Neural cell (in vitro differentiated cells): ENCODE measurements around the gene TRAPPC2B.

Source experiments
- EP300 ChIP-seq: fragments of 450-650 bp; conservative IDR thresholded peaks from 2 replicates; pipeline ENCODE4 v1.6.1; 2014; ENCODE audit warnings: antibody characterized with exemption, mild to moderate bottlenecking, moderate library complexity; ENCODE audit not compliant: poor library complexity, severe bottlenecking
- POLR2AphosphoS5 ChIP-seq: IDR thresholded peaks from 2 replicates; pipeline ENCODE4 v1.6.1; 2012
- TAF1 ChIP-seq: IDR thresholded peaks from 2 replicates; pipeline ENCODE4 v1.6.1; 2012; ENCODE audit warnings: low read depth
- TF ChIP-seq, protein P1 (sequence below): fragments of 450-650 bp; IDR thresholded peaks from 2 replicates; pipeline ENCODE4 v1.5.1; 2014; ENCODE audit warnings: antibody characterized with exemption, mild to moderate bottlenecking, moderate library complexity; ENCODE audit not compliant: poor library complexity, severe bottlenecking

DNA sequence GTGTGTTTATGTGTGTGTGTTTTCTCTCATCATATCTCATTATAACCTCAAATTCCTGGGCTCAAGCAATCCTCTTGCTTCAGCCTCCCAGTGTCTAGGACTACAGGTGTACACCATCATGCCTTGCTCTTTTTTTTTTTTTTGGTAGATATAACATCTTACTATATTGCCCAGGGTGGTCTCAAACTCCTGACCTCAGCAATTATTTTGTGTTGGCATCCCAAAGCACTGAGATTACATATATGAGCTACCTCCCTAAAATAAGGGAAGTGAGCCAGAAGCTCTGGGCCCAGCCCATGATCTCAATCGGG, 43.5 kb upstream of the TRAPPC2B start:
- TF ChIP-seq, protein P1, sequence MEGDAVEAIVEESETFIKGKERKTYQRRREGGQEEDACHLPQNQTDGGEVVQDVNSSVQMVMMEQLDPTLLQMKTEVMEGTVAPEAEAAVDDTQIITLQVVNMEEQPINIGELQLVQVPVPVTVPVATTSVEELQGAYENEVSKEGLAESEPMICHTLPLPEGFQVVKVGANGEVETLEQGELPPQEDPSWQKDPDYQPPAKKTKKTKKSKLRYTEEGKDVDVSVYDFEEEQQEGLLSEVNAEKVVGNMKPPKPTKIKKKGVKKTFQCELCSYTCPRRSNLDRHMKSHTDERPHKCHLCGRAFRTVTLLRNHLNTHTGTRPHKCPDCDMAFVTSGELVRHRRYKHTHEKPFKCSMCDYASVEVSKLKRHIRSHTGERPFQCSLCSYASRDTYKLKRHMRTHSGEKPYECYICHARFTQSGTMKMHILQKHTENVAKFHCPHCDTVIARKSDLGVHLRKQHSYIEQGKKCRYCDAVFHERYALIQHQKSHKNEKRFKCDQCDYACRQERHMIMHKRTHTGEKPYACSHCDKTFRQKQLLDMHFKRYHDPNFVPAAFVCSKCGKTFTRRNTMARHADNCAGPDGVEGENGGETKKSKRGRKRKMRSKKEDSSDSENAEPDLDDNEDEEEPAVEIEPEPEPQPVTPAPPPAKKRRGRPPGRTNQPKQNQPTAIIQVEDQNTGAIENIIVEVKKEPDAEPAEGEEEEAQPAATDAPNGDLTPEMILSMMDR, result no peak
- TF ChIP-seq EP300, result no peak
- no peak for TF ChIP-seq POLR2AphosphoS5
- TF ChIP-seq TAF1, result no peak
